H1 (cell line): ENCODE measurements around the gene PCYT2. TPM values are rescaled to one million over a fixed set of nuclear protein-coding genes. Genes with fewer than 3 reads are reported as not detected.

Experiments used
- CTCF ChIA-PET: fragments of 300-600 bp; sonication (Branson Sonifier 250); formaldehyde crosslinking; loops from one replicate; lab custom pipeline; 2021; ENCODE audit not compliant: partially characterized antibody; lab: Charles Lee
- POLR2A ChIA-PET: fragments of 300-600 bp; sonication (Branson Sonifier 250); formaldehyde crosslinking; loops from one replicate; lab custom pipeline; 2021; ENCODE audit warnings: inconsistent platforms; ENCODE audit not compliant: partially characterized antibody; lab: Charles Lee
- DNase-seq, 2 experiments: peaks; one replicate each; pipeline versions ENCODE4 v3.0.0 to v3.0.0-alpha.2; 2010 to 2022; ENCODE audit warnings: low spot score in 2 of 2, low read depth in 1 of 2, mixed read lengths in 1 of 2
- FAIRE-seq: peaks from 2 replicates; lab custom pipeline; 2011; peaks lifted over from hg19 to GRCh38; lab: Jason Lieb, UNC
- H2AFZ ChIP-seq: 2 replicates; pipeline ENCODE4 v1.8.1; 2012; ENCODE audit warnings: low read length, inconsistent platforms
- H2AK5ac ChIP-seq: 2 replicates; pipeline ENCODE4 v1.6.1; 2013; ENCODE audit warnings: low read depth, low read length
- H2BK120ac ChIP-seq: replicated peaks from 2 replicates; pipeline ENCODE3; 2013; ENCODE audit warnings: low read depth, low read length, inconsistent platforms
- H2BK12ac ChIP-seq: 2 replicates; pipeline ENCODE4 v1.6.1; 2013; ENCODE audit warnings: low read depth, low read length
- H2BK15ac ChIP-seq: 2 replicates; pipeline ENCODE4 v1.6.1; 2013; ENCODE audit warnings: low read length
- H2BK20ac ChIP-seq: 2 replicates; pipeline ENCODE4 v1.6.1; 2013; ENCODE audit warnings: low read length
- H2BK5ac ChIP-seq: 2 replicates; pipeline ENCODE4 v1.6.1; 2013; ENCODE audit warnings: low read depth, low read length
- H3K14ac ChIP-seq: 2 replicates; pipeline ENCODE4 v1.6.1; 2013; ENCODE audit warnings: inconsistent platforms; ENCODE audit not compliant: insufficient read length
- H3K18ac ChIP-seq: 2 replicates; pipeline ENCODE4 v1.6.1; 2013; ENCODE audit warnings: low read length; ENCODE audit errors: extremely low read depth
- H3K23ac ChIP-seq: 2 replicates; pipeline ENCODE4 v1.6.1; 2013; ENCODE audit warnings: inconsistent platforms; ENCODE audit not compliant: insufficient read length
- H3K23me2 ChIP-seq: 2 replicates; pipeline ENCODE4 v1.6.1; 2013; ENCODE audit warnings: low read depth, low read length
- H3K27ac ChIP-seq: 2 replicates; pipeline ENCODE4 v1.6.1; 2011; ENCODE audit warnings: low read depth, low read length, inconsistent platforms
- H3K27me3 ChIP-seq, 4 experiments: replicated peaks in 1 of 4; 1 replicate in 1 of 4; 2 replicates in 3 of 4; pipeline versions ENCODE4 v1.6.1 to v1.8.1; 2011 to 2013; ENCODE audit warnings: low read length in 3 of 4, mild to moderate bottlenecking in 3 of 4, inconsistent platforms in 2 of 4, mixed read lengths in 2 of 4, moderate library complexity in 1 of 4; ENCODE audit not compliant: control insufficient read depth in 3 of 4, insufficient read depth in 3 of 4; ENCODE audit errors: extremely low read depth in 1 of 4
- H3K36me3 ChIP-seq, 4 experiments: 2 replicates each; pipeline versions ENCODE4 v1.6.1 to v1.8.1; 2011 to 2013; ENCODE audit warnings: mild to moderate bottlenecking in 4 of 4, low read length in 3 of 4, moderate library complexity in 2 of 4, control low read depth in 1 of 4, inconsistent platforms in 1 of 4; ENCODE audit not compliant: insufficient read depth in 4 of 4, control insufficient read depth in 2 of 4
- H3K4ac ChIP-seq: replicated peaks from 2 replicates; pipeline ENCODE3; 2013; ENCODE audit warnings: low read length, low read depth, mixed read lengths, inconsistent platforms; ENCODE audit not compliant: insufficient read length
- H3K4me1 ChIP-seq, 4 experiments: replicated peaks in 1 of 4; 1 replicate in 1 of 4; 2 replicates in 3 of 4; pipeline versions ENCODE4 v1.6.1 to v1.8.1; 2011 to 2013; ENCODE audit warnings: low read length in 3 of 4, inconsistent platforms in 2 of 4, mixed read lengths in 1 of 4; ENCODE audit not compliant: insufficient read depth in 4 of 4, control insufficient read depth in 3 of 4
- H3K4me2 ChIP-seq, 2 experiments: 2 replicates each; pipeline versions ENCODE4 v1.6.1 to v1.8.1; 2011 to 2013; ENCODE audit warnings: low read depth in 2 of 2, low read length in 2 of 2, control low read depth in 1 of 2, inconsistent platforms in 1 of 2, mild to moderate bottlenecking in 1 of 2; ENCODE audit not compliant: insufficient read depth in 1 of 2
- H3K4me3 ChIP-seq, 4 experiments: fragments of 200-600, 300-600 bp in 1 of 4; sonication (generic), shearing (Covaris generic), sonication (Bioruptor Twin) in 1 of 4; 2 replicates each; pipeline versions ENCODE4 v1.5.1 to v1.8.1; 2011 to 2016; ENCODE audit warnings: low read length in 4 of 4, low read depth in 3 of 4, control low read depth in 2 of 4, inconsistent platforms in 2 of 4, mild to moderate bottlenecking in 2 of 4, mixed read lengths in 1 of 4, moderate library complexity in 1 of 4; ENCODE audit not compliant: insufficient read depth in 2 of 4; ENCODE audit errors: extremely low read depth in 1 of 4
- H3K56ac ChIP-seq: replicated peaks from 2 replicates; pipeline ENCODE3; 2013; ENCODE audit warnings: low read depth, mild to moderate bottlenecking, mixed read lengths, low read length, inconsistent platforms; ENCODE audit not compliant: insufficient read length
- H3K79me1 ChIP-seq: 2 replicates; pipeline ENCODE4 v1.6.1; 2013; ENCODE audit warnings: low read depth, low read length, control low read depth
- H3K79me2 ChIP-seq, 2 experiments: 2 replicates each; pipeline versions ENCODE4 v1.6.1 to v1.8.1; 2012 to 2013; ENCODE audit warnings: low read length in 2 of 2, mild to moderate bottlenecking in 2 of 2, inconsistent platforms in 1 of 2; ENCODE audit not compliant: insufficient read depth in 2 of 2, control insufficient read depth in 1 of 2
- H3K9ac ChIP-seq, 4 experiments: replicated peaks in 1 of 4; 1 replicate in 1 of 4; 2 replicates in 3 of 4; pipeline versions ENCODE4 v1.6.1 to v1.8.1; 2011 to 2013; ENCODE audit warnings: low read depth in 3 of 4, low read length in 3 of 4, control low read depth in 2 of 4, mild to moderate bottlenecking in 2 of 4, moderate library complexity in 2 of 4, inconsistent platforms in 1 of 4; ENCODE audit errors: extremely low read depth in 1 of 4
- H3K9me3 ChIP-seq, 2 experiments: 2 replicates each; pipeline versions ENCODE4 v1.6.1 to v1.8.1; 2012 to 2013; ENCODE audit warnings: mild to moderate bottlenecking in 2 of 2, moderate library complexity in 2 of 2, control low read depth in 1 of 2, inconsistent platforms in 1 of 2, low read depth in 1 of 2, low read length in 1 of 2, mixed read lengths in 1 of 2; ENCODE audit not compliant: insufficient read depth in 2 of 2
- H4K20me1 ChIP-seq, 2 experiments: replicated peaks in 1 of 2; 2 replicates each; pipeline versions ENCODE3 to v1.8.1; 2011 to 2013; ENCODE audit warnings: inconsistent platforms in 2 of 2, low read length in 2 of 2, mild to moderate bottlenecking in 1 of 2; ENCODE audit not compliant: insufficient read depth in 2 of 2, control insufficient read depth in 1 of 2
- H4K5ac ChIP-seq: 2 replicates; pipeline ENCODE4 v1.6.1; 2013; ENCODE audit warnings: low read length, low read depth, mixed read lengths, inconsistent platforms; ENCODE audit not compliant: insufficient read length
- H4K8ac ChIP-seq: 2 replicates; pipeline ENCODE4 v1.8.0; 2013; ENCODE audit warnings: mild to moderate bottlenecking, moderate library complexity, low read length, inconsistent platforms; ENCODE audit not compliant: insufficient read depth; ENCODE audit errors: extremely low read depth
- H4K91ac ChIP-seq: replicated peaks from 2 replicates; pipeline ENCODE3; 2013; ENCODE audit warnings: low read length, mixed read lengths, inconsistent platforms; ENCODE audit not compliant: insufficient read length
- ASH2L ChIP-seq: fragments of 200-600, 300-600 bp; sonication (generic); IDR thresholded peaks from one replicate; pipeline ENCODE4 v1.7.1; 2017; ENCODE audit warnings: low read length
- CBX8 ChIP-seq: fragments of 300-800, 300-1000 bp; sonication (generic); IDR thresholded peaks from 2 replicates; pipeline ENCODE4 v1.7.1; 2016; ENCODE audit warnings: low read depth, low read length, borderline replicate concordance
- CHD1 ChIP-seq: IDR thresholded peaks from 2 replicates; pipeline ENCODE4 v1.6.1; 2012; ENCODE audit warnings: low read depth, low read length, improper control_type of control experiment
- EZH2 ChIP-seq: fragments of 200-600 bp; sonication (generic); IDR thresholded peaks from 2 replicates; pipeline ENCODE4 v1.7.1; 2012; ENCODE audit warnings: low read depth, mild to moderate bottlenecking, moderate library complexity, low read length, inconsistent platforms; ENCODE audit not compliant: severe bottlenecking
- JUND ChIP-seq: IDR thresholded peaks from 2 replicates; pipeline ENCODE4 v1.6.1; 2011; ENCODE audit warnings: mild to moderate bottlenecking, improper control_type of control experiment, low read length
- SIRT6 ChIP-seq: IDR thresholded peaks from one replicate; pipeline ENCODE4 v1.7.1; 2012; ENCODE audit warnings: low read length, inconsistent platforms
- SIX5 ChIP-seq: IDR thresholded peaks from 2 replicates; pipeline ENCODE4 v1.6.1; 2011; ENCODE audit warnings: mild to moderate bottlenecking, low read depth, low read length
- WGBS, 2 experiments: shearing (Covaris generic) in 1 of 2; methylation state at CpG; one replicate each; pipeline versions ENCODE4 v1.1.6 to v1.1.7; 2013 to 2015; ENCODE audit warnings: low lambda C conversion rate in 2 of 2, mixed read lengths in 2 of 2, inconsistent platforms in 1 of 2, low coverage in 1 of 2, missing lambda C conversion rate in 1 of 2; ENCODE audit not compliant: insufficient replicate concordance in 2 of 2, insufficient coverage in 1 of 2, insufficient read length in 1 of 2; ENCODE audit errors: extremely low coverage in 1 of 2, missing lambda C conversion rate in 1 of 2; 5-methylcytosine and 5-hydroxymethylcytosine counted together
- polyA plus RNA-seq, 7 experiments: library from polyadenylated mRNA; depleted of rRNA in 3 of 7; stranded (reverse) in 5 of 7; unstranded in 2 of 7; fragments of >200 nt in 5 of 7; fragments of 200-250 nt in 2 of 7; gene quantifications; 1 replicate in 5 of 7; 2 replicates in 1 of 7; 4 replicates in 1 of 7; pipeline versions ENCODE4 v1.2.1 to v1.2.3, GENCODE V29; 2011 to 2013; ENCODE audit warnings: missing spikeins in 2 of 7, mixed read lengths in 2 of 7
- total RNA-seq: library from RNA; stranded (reverse); fragmentation: NEBNext Ultra II Directional; extraction: Animal tissue kit (Norgen Biotek cat#: 25700); gene quantifications from 2 replicates; pipeline ENCODE4 v1.2.1, GENCODE V29; 2021

Gene PCYT2
- total and polyA plus RNA-seq, 2 of the 8 experiments (the other 6 are each of a cell fraction or from before 2014, with no cell fraction given) = 29.9 to 31.3 TPM

DNA sequence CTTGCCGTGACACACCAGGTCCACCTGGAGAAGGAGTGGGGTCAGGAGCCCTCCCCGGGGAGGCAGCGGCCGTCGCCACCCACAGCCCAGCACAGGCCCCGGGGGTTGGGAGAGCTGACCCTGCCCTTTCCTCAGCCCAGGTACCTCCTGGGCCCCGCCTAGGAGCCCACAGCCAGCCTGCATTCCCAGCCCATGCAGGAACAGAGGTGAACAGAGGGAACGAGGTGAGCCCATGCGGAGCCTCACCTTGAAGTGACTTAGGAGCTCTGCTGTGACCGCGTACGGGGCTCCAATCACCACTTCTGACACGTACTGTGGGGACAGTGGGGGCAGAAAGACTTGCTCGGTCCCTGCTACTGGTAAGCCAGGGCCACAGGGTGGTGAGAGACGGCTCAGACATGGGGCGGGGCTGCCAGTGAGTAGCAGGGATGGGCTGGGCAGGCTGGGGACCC is 5.7 kb downstream of the PCYT2 start:
- Histone ChIP-seq H3K23ac (no peak overlapping the region), H3K9me3 (no peaks in the 10 kb centered on the region), H2BK120ac (no peak overlapping the region), H4K5ac (no peak overlapping the region), H3K18ac (no peak overlapping the region), H3K4me2 (no peak overlapping the region), H4K20me1 (peaks cover 5 to 19% of the 10 kb centered on the region in 2 experiments), H3K56ac (no peak overlapping the region), H3K36me3 (no peaks in the 10 kb centered on the region; a peak in 3 of 8 replicates), H2BK5ac (no peak overlapping the region), H2AK5ac (no peak overlapping the region), H3K79me1 (peaks cover 2% of the 10 kb centered on the region; the same call in 1 of the 2 replicates), H2AFZ (no peak overlapping the region), H4K91ac (no peak overlapping the region), H2BK12ac (no peak overlapping the region), H2BK20ac (no peak overlapping the region), H3K27me3 (peaks cover 0 to 27% (median 16%) of the 10 kb centered on the region in 4 experiments; a peak in 5 of 7 replicates), H3K9ac (no peak overlapping the region), H3K14ac (no peak overlapping the region), H3K23me2 (peaks cover 9% of the 10 kb centered on the region; the same call in 1 of the 2 replicates), H4K8ac (no peak overlapping the region; the same call in 1 of the 2 replicates), H3K27ac (no peak overlapping the region), H3K4me3 (no peak overlapping the region), H3K79me2 (no peaks in the 10 kb centered on the region), H3K4ac (no peak overlapping the region), H2BK15ac (no peak overlapping the region), H3K4me1 (peaks cover 0 to 14% (median 8%) of the 10 kb centered on the region in 4 experiments; a peak in 4 of 7 replicates)
- 87% methylated on average over 14 of the region's 16 CpGs; no CpG with 5 or more reads in 1 of the 2 experiments for WGBS, 2 experiments
- TF ChIP-seq CBX8 (no peak), ASH2L (no peak), SIRT6 (no peak), EZH2 (no peak), SIX5 (no peak), JUND (no peak), CHD1 (no peak)
- POLR2A ChIA-PET = interaction anchor here (0.7 to 2.0 kb wide), 7 partner anchors 9 to 115 kb away, joined by 3 to 11 read pairs (median 3); partner anchors contain the start of gene ANAPC11
- no peak for DNase-seq
- no peak for FAIRE-seq
- CTCF ChIA-PET = interaction anchor here (0.6 to 0.8 kb wide), 2 partner anchors 36 to 164 kb away, joined by 3 read pairs; no protein-coding TSS in a partner anchor
